IPS-20b (cell line): ENCODE results near the gene PDE1C.

Source experiments
- H3K27ac ChIP-seq: one replicate; pipeline ENCODE4 v1.5.1; 2013; ENCODE audit warnings: low read length
- H3K27me3 ChIP-seq: 2 replicates; pipeline ENCODE4 v1.6.1; 2013; ENCODE audit warnings: mild to moderate bottlenecking, low read length, inconsistent platforms; ENCODE audit not compliant: insufficient read depth
- H3K36me3 ChIP-seq: 2 replicates; pipeline ENCODE4 v1.6.1; 2013; ENCODE audit warnings: low read depth, mild to moderate bottlenecking, inconsistent platforms, low read length, moderate library complexity; ENCODE audit not compliant: insufficient read depth
- H3K4me1 ChIP-seq: 2 replicates; pipeline ENCODE4 v1.6.1; 2013; ENCODE audit warnings: mild to moderate bottlenecking, control low read depth, inconsistent platforms, low read length, moderate library complexity; ENCODE audit not compliant: insufficient read depth
- H3K4me3 ChIP-seq: 2 replicates; pipeline ENCODE4 v1.5.1; 2013; ENCODE audit warnings: mild to moderate bottlenecking, low read length, inconsistent platforms
- H3K9ac ChIP-seq: 2 replicates; pipeline ENCODE4 v1.6.1; 2013; ENCODE audit warnings: low read depth, mild to moderate bottlenecking, inconsistent platforms, low read length, moderate library complexity
- H3K9me3 ChIP-seq: 2 replicates; pipeline ENCODE4 v1.6.1; 2013; ENCODE audit warnings: mild to moderate bottlenecking, low read depth, low read length, inconsistent platforms; ENCODE audit not compliant: insufficient read depth

PDE1C gene

GRCh38 chr7:31785101-31785500, 285.1 kb downstream of the PDE1C start:
- no peak overlapping the region for H3K9ac ChIP-seq
- H3K27me3 ChIP-seq = peaks cover 38% of the 10 kb centered on the region
- H3K36me3 ChIP-seq = no peaks in the 10 kb centered on the region
- H3K4me1 ChIP-seq = no peaks in the 10 kb centered on the region
- H3K4me3 ChIP-seq = no peak overlapping the region
- H3K27ac ChIP-seq = no peak overlapping the region
- H3K9me3 ChIP-seq = no peaks in the 10 kb centered on the region

GRCh38 chr7:31783221-31783620, 287.0 kb downstream of the PDE1C start:
- no peaks in the 10 kb centered on the region for H3K4me1 ChIP-seq
- H3K9ac ChIP-seq = no peak overlapping the region
- no peaks in the 10 kb centered on the region for H3K36me3 ChIP-seq
- no peaks in the 10 kb centered on the region for H3K9me3 ChIP-seq
- H3K4me3 ChIP-seq = no peak overlapping the region
- H3K27me3 ChIP-seq = peaks cover 57% of the 10 kb centered on the region
- H3K27ac ChIP-seq = no peak overlapping the region

GRCh38 chr7:31782411-31782991, 287.7 kb downstream of the PDE1C start:
- Histone ChIP-seq H3K27me3 (peaks cover 63% of the 10 kb centered on the region), H3K9me3 (no peaks in the 10 kb centered on the region), H3K4me3 (no peak overlapping the region), H3K9ac (no peak overlapping the region), H3K27ac (no peak overlapping the region), H3K4me1 (no peaks in the 10 kb centered on the region), H3K36me3 (no peaks in the 10 kb centered on the region)

GRCh38 chr7:31778296-31778695, 291.9 kb downstream of the PDE1C start:
- H3K9me3 ChIP-seq = no peaks in the 10 kb centered on the region
- H3K4me1 ChIP-seq = no peaks in the 10 kb centered on the region; the same call in 1 of the 2 replicates
- no peak overlapping the region for H3K27ac ChIP-seq
- H3K9ac ChIP-seq = no peak overlapping the region
- H3K27me3 ChIP-seq = peaks cover 85% of the 10 kb centered on the region
- no peaks in the 10 kb centered on the region for H3K36me3 ChIP-seq
- no peak overlapping the region for H3K4me3 ChIP-seq

GRCh38 chr7:31776616-31777015, 293.6 kb downstream of the PDE1C start:
- Histone ChIP-seq H3K9me3 (no peaks in the 10 kb centered on the region), H3K27me3 (peaks cover 98% of the 10 kb centered on the region), H3K36me3 (no peaks in the 10 kb centered on the region), H3K9ac (no peak overlapping the region), H3K27ac (no peak overlapping the region), H3K4me3 (no peak overlapping the region), H3K4me1 (no peaks in the 10 kb centered on the region; the same call in 1 of the 2 replicates)

- no peaks in the 10 kb centered on the region for H3K36me3 ChIP-seq
- H3K4me3 ChIP-seq = no peak overlapping the region
- H3K27ac ChIP-seq = no peak overlapping the region
- no peaks in the 10 kb centered on the region for H3K9me3 ChIP-seq
- H3K9ac ChIP-seq = no peak overlapping the region
- no peaks in the 10 kb centered on the region; the same call in 1 of the 2 replicates for H3K4me1 ChIP-seq
- peaks cover 98% of the 10 kb centered on the region for H3K27me3 ChIP-seq
Measured at GRCh38 chr7:31775556-31775955, 294.7 kb downstream of the PDE1C start.

GRCh38 chr7:31772211-31772610, 298.0 kb downstream of the PDE1C start:
- Histone ChIP-seq H3K27me3 (peaks cover 98% of the 10 kb centered on the region), H3K4me1 (no peaks in the 10 kb centered on the region; the same call in none of the 2 replicates), H3K27ac (no peak overlapping the region), H3K9ac (no peak overlapping the region), H3K36me3 (no peaks in the 10 kb centered on the region), H3K4me3 (no peak overlapping the region), H3K9me3 (no peaks in the 10 kb centered on the region)

GRCh38 chr7:31767686-31768358, 302.4 kb downstream of the PDE1C start:
- no peaks in the 10 kb centered on the region for H3K9me3 ChIP-seq
- peaks cover 100% of the 10 kb centered on the region for H3K27me3 ChIP-seq

GRCh38 chr7:31764462-31764861, 305.7 kb downstream of the PDE1C start:
- peaks cover 100% of the 10 kb centered on the region for H3K27me3 ChIP-seq
- no peaks in the 10 kb centered on the region for H3K36me3 ChIP-seq
- H3K9ac ChIP-seq = no peak overlapping the region
- no peak overlapping the region for H3K27ac ChIP-seq
- H3K4me1 ChIP-seq = no peaks in the 10 kb centered on the region; the same call in 1 of the 2 replicates
- no peaks in the 10 kb centered on the region for H3K9me3 ChIP-seq
- H3K4me3 ChIP-seq = no peak overlapping the region

More at GRCh38 chr7:31767686-31768358, 302.4 kb downstream of the PDE1C start:
- Histone ChIP-seq H3K4me3 (no peak overlapping the region), H3K4me1 (no peaks in the 10 kb centered on the region; the same call in 1 of the 2 replicates), H3K27ac (no peak overlapping the region), H3K9ac (no peak overlapping the region), H3K36me3 (no peaks in the 10 kb centered on the region)

- Histone ChIP-seq H3K9ac (no peak overlapping the region), H3K27me3 (peaks cover 100% of the 10 kb centered on the region), H3K9me3 (no peaks in the 10 kb centered on the region), H3K36me3 (no peaks in the 10 kb centered on the region), H3K4me3 (no peak overlapping the region), H3K27ac (no peak overlapping the region), H3K4me1 (no peaks in the 10 kb centered on the region; the same call in 1 of the 2 replicates)
Measured at GRCh38 chr7:31763548-31763947, 306.7 kb downstream of the PDE1C start.

- H3K9ac ChIP-seq = no peak overlapping the region
- no peaks in the 10 kb centered on the region for H3K4me1 ChIP-seq
- peaks cover 96% of the 10 kb centered on the region for H3K27me3 ChIP-seq
- H3K9me3 ChIP-seq = no peaks in the 10 kb centered on the region
- no peak overlapping the region for H3K4me3 ChIP-seq
- no peak overlapping the region for H3K27ac ChIP-seq
- H3K36me3 ChIP-seq = no peaks in the 10 kb centered on the region
Measured at GRCh38 chr7:31761646-31762045, 308.6 kb downstream of the PDE1C start.

- Histone ChIP-seq H3K4me1 (no peaks in the 10 kb centered on the region), H3K9me3 (no peaks in the 10 kb centered on the region), H3K27me3 (peaks cover 80% of the 10 kb centered on the region), H3K9ac (no peak overlapping the region), H3K4me3 (no peak overlapping the region), H3K27ac (no peak overlapping the region), H3K36me3 (no peaks in the 10 kb centered on the region)
Measured at GRCh38 chr7:31758755-31759154, 311.5 kb downstream of the PDE1C start.
